HG02884 (cell line): ENCODE results near the gene TMBIM4.
"Not testable (repeated sequence)": the region's sequence is repeated elsewhere in the genome, so short reads cannot be mapped to it uniquely, and the experiment has no call there.

Source experiments
- ATAC-seq: cut with Tn5 transposase; IDR thresholded peaks from one replicate; pipeline ENCODE4 v1.9.1; 2021; ENCODE audit warnings: mild to moderate bottlenecking, moderate library complexity; ENCODE audit not compliant: unreplicated experiment

The TMBIM4 gene

GRCh38 chr12:66187036-66187435 is 17.2 kb upstream of the TMBIM4 start:
- ATAC-seq = no peak

- ATAC-seq = not testable (repeated sequence)
Measured at GRCh38 chr12:66184822-66185221, 15.0 kb upstream of the TMBIM4 start.

DNA sequence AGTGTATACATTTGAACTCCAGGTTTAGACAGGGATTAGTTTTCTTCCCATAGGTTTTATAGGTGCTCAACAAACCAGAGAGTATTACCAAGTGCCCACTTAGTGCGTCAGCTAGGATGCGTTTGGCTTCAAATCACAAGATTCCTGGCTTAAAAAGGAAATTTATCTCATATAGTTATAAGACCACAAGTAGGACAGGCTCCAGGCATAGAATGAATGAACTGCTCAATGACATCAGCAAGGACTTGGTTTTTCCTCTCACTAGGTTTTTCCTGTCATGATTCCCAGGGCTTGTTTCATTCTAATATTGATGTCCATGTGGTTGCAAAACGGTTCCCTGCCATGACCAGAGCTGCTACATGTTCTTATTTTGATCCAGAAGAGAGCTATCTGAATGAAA is 13.2 kb upstream of the TMBIM4 start:
- no peak for ATAC-seq

GRCh38 chr12:66176105-66176900 is 6.5 kb upstream of the TMBIM4 start:
- ATAC-seq = no peak

DNA sequence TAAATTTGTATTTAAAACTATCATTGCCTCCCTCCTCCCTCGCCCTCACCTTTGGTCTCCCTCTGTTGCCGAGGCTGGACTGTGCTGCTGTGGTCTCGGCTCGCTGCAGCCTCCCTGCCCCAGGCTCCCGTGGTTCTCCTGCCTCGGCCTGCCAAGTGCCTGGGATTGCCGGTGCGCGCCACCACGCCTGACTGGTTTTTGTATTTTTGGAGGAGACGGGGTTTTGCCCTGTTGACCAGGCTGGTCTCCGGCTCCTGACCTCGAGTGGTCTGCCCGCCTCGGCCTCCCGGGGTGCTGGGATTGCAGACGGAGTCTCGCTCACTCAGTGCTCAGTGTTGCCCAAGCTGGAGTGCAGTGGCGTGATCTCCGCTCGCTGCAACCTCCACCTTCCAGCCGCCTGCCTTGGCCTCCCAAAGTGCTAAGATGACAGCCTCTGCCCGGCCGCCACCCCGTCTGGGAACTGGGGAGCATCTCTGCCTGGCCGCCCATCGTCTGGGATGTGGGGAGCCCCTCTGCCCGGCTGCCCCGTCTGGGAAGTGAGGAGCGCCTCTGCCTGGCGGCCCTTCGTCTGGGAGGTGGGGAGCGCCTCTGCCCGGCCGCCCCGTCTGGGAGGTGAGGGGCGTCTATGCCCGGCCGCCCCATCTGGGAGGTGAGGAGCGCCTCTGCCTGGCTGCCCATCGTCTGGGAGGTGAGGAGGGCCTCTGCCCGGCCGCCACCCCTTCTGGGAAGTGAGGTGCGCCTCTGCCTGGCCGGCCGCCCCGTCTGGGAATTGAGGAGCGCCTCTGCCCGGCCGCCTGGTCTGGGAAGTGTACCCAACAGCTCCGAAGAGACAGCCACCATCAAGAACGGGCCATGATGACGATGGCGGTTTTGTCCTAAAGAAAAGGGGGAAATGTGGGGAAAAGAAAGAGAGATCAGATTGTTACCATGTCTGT is 4.9 kb upstream of the TMBIM4 start:
- not testable (repeated sequence) for ATAC-seq

GRCh38 chr12:66170606-66171005 is 810 bp upstream of the TMBIM4 start:
- ATAC-seq = no peak

- ATAC-seq = no peak
Measured at GRCh38 chr12:66168410-66168809, 1.4 kb downstream of the TMBIM4 start.

DNA sequence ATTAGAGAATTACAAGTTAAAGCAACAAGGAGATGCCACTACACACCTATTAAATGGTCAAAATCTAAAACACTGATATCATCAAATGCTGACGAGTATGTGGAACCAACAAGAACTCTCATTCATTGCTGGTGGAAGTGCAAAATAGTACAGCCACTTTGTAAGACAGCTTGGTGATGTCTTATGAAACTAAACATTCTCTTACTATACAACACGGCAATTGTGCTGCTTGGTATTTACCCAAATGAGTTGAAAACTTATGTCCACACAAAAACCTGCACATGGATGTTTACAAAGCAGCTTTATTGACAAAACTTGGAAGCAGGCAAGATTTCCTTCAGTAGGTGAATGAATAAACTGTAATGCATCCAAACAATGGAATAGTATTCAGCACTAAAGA is 3.2 kb downstream of the TMBIM4 start:
- no peak for ATAC-seq

DNA sequence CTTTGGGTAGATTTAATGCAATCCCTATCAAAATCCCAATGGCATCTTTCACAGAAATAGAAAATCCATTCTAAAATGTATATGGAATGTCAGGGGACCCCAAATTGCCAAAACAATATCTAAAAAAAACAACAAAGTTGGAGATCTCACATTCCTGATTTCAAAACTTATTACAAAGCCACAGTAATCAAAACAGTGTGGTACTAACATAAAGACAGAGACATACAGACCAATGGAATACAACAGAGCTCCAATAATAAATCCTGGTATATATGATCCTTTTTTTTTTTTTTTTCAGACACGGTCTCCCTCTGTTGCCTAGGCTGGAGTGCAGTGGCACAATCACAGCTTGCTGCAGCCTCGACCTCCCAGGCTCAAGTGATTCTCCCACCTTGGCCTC is 4.7 kb downstream of the TMBIM4 start:
- ATAC-seq = no peak

GRCh38 chr12:66164349-66164821 is 5.4 kb downstream of the TMBIM4 start:
- no peak for ATAC-seq

DNA sequence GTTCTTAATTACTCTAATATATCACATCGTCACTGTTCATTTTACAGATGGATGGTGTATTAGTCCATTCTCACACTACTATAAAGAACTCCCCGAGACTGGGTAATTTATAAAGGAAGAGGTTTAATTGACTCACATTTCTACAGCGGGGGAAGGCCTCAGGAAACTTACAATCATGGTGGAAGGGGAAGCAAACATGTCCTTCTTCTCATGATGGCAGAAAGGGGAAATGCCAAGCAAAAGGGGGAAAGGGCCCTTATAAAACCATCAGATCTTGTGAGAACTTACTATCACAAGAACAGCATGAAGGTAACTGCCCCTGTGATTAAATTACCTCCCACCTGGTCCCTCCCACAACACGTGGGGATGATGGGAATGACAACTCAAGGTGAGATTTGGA is 6.5 kb downstream of the TMBIM4 start:
- no peak for ATAC-seq

DNA sequence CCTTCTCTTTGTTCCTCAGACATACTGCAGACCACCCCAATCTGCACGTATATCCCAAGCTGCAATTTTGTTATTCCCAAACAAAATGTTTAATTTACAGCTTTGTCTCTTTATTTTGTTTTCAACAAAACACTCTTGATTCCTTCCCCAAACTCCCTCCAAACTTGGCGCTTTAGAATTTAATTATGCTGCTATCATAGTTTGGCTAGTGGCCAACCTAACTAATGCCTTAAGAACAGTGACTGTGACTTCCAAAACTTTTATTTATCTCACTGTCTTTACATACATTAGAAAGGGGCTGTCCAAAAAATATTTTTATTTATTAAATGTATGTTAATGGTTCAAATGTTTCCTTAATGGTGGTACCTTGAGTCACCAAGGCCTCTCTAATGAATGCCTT is 7.1 kb downstream of the TMBIM4 start:
- no peak for ATAC-seq

DNA sequence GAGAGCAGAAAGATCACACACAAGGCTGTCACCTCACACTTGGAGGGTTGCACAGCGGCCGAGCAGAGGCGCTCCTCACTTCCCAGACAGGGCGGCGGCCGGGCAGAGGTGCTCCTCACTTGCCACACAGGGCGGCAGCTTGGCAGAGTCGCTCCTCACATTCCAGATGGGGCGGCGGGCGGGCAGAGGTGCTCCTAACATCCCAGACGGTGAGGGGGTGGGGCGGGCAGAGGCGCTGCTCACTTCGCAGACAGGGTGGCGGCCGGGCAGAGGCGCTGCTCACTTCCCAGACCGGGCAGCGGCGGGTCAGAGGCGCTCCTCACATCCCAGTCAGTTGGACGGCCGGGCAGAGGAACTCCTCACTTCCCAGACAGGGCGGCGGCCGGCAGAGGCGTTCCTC is 9.1 kb downstream of the TMBIM4 start:
- ATAC-seq = no peak

GRCh38 chr12:66159123-66159522 is 10.7 kb downstream of the TMBIM4 start:
- ATAC-seq = no peak

- ATAC-seq = no peak
Measured at GRCh38 chr12:66156654-66157053, 13.1 kb downstream of the TMBIM4 start.

GRCh38 chr12:66154776-66155175 is 15.0 kb downstream of the TMBIM4 start:
- no peak for ATAC-seq

DNA sequence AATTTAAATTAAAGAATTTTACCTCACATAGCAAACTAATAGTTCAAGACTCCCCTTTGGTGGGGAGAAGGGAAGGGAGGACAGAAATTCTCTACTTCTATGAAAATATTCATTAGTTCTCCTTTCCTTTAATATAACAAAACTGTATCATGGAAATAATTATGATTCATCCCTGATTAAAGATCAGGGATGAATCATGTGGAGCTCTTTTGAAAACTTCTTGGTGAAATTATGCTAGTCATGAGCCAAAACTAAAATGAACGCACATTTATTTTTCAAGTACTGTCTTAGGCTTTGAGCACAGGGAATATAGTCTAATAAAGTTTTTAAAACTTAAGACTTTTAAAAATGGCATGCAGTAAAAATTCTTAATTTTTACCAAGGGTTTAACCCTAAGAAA is 17.1 kb downstream of the TMBIM4 start:
- ATAC-seq = no peak

GRCh38 chr12:66149702-66150398 is 19.9 kb downstream of the TMBIM4 start:
- no peak for ATAC-seq

- ATAC-seq = no peak
Measured at GRCh38 chr12:66144791-66145754, 24.7 kb downstream of the TMBIM4 start.

GRCh38 chr12:66143868-66144267 is 25.9 kb downstream of the TMBIM4 start:
- ATAC-seq = no peak
